ENCODE data around the gene SFSWAP. TPM values are rescaled to one million over a fixed set of nuclear protein-coding genes. Genes with fewer than 3 reads are reported as not detected.

The SFSWAP gene
- total and polyA plus RNA-seq, 12 donors = 14.0 to 94.0 (median 29.1) TPM

DNA sequence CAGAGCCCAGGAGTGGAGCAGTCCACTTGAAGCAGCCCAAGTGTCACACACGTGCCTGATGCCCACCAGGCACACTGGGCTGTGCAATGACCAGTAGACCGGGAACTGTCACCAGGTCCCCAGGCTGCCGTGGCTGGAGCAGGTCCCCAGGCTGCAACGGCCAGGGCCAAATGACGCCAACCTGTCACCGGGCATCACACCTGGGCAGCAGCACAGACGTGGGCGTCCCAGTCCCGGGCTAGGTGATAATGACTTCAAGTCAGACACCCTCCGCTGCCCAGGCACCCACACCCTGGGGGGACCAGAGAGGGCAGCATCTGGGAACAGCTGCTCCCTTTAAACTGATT, 86.7 kb downstream of the SFSWAP start:
- peaks cover 0 to 38% of the 10 kb centered on the region in 2 donors for H3K36me3 ChIP-seq (replicated peaks in 1 of 2)

GRCh38 chr12:131799195-131799594, 88.3 kb downstream of the SFSWAP start:
- Histone ChIP-seq H3K27ac (no peak overlapping the region), H3K4me1 (replicated peaks in 1 of 2) (no peaks in the 10 kb centered on the region), H3K4me3 (no peak overlapping the region), H3K36me3 (replicated peaks in 1 of 2) (peaks cover 0 to 41% of the 10 kb centered on the region in 2 donors), H3K27me3 (no peaks in the 10 kb centered on the region), H3K9me3 (replicated peaks in 1 of 3) (no peaks in the 10 kb centered on the region)
- 91 to 93% (median 92%) methylated on average over 21 of the region's 21 CpGs for WGBS, 4 donors
- no peak for TF ChIP-seq POLR2A (IDR thresholded peaks at IDR 0.05)
- TF ChIP-seq, protein P1, sequence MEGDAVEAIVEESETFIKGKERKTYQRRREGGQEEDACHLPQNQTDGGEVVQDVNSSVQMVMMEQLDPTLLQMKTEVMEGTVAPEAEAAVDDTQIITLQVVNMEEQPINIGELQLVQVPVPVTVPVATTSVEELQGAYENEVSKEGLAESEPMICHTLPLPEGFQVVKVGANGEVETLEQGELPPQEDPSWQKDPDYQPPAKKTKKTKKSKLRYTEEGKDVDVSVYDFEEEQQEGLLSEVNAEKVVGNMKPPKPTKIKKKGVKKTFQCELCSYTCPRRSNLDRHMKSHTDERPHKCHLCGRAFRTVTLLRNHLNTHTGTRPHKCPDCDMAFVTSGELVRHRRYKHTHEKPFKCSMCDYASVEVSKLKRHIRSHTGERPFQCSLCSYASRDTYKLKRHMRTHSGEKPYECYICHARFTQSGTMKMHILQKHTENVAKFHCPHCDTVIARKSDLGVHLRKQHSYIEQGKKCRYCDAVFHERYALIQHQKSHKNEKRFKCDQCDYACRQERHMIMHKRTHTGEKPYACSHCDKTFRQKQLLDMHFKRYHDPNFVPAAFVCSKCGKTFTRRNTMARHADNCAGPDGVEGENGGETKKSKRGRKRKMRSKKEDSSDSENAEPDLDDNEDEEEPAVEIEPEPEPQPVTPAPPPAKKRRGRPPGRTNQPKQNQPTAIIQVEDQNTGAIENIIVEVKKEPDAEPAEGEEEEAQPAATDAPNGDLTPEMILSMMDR (IDR thresholded peaks at IDR 0.05) = no peak
- DNase-seq = no peak
- intact Hi-C loops (cut with DNase I) = no loop called here

More for the DNA sequence above, 86.7 kb downstream of the SFSWAP start:
- intact Hi-C loops (cut with DNase I) = no loop called here
- Histone ChIP-seq H3K4me1 (replicated peaks in 1 of 2) (no peaks in the 10 kb centered on the region), H3K4me3 (no peak overlapping the region), H3K9me3 (replicated peaks in 1 of 3) (no peaks in the 10 kb centered on the region), H3K27me3 (no peaks in the 10 kb centered on the region), H3K27ac (no peak overlapping the region)
- WGBS, 4 donors = 67 to 95% (median 86%) methylated on average over 2 to 10 of the region's 10 CpGs
- DNase-seq = no peak
- TF ChIP-seq, protein P1 (IDR thresholded peaks at IDR 0.05) = no peak
- TF ChIP-seq POLR2A (IDR thresholded peaks at IDR 0.05) = no peak

GRCh38 chr12:131799828-131800593, 89.1 kb downstream of the SFSWAP start:
- H3K36me3 ChIP-seq (replicated peaks in 1 of 2) = peaks cover 0 to 41% of the 10 kb centered on the region in 2 donors
- 90 to 96% (median 93%) methylated on average over 22 to 29 of the region's 29 CpGs for whole genome bisulfite sequencing, 4 donors
- H3K27me3 ChIP-seq = no peaks in the 10 kb centered on the region
- TF ChIP-seq, protein P1 (IDR thresholded peaks at IDR 0.05) = no peak
- DNase-seq = no peak
- H3K9me3 ChIP-seq (replicated peaks in 1 of 3) = no peaks in the 10 kb centered on the region
- H3K4me1 ChIP-seq (replicated peaks in 1 of 2) = no peaks in the 10 kb centered on the region
- intact Hi-C loops (cut with DNase I) = no loop called here
- no peak overlapping the region for H3K27ac ChIP-seq
- H3K4me3 ChIP-seq = no peak overlapping the region

DNA sequence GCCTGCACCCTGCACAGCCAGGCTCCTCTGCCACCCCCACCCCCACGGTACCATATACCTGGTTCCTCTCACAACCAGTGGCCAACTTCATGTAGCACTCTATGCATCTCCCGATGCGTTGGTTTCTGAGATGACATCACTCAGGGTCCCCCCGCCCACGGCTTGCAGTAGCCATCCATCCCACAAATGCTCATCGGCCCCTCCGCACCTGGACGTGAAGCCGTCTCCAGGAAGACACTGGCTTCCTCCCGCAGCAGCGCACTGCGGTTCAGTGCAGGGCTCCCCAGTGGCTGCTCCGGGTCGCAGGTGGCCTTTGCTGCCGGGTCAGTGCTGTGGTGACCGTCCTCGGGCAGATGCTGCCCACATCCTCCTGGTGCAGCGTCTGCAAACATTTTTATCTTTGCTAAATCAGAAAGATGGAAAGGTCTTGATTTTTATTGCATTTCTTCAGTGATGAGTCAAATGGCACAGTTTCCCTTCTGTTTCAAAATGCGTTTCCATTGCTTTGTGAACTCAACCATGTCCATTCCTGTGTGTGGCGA, 89.8 kb downstream of the SFSWAP start:
- TF ChIP-seq POLR2A (IDR thresholded peaks at IDR 0.05) = no peak
- TF ChIP-seq, protein P1 (IDR thresholded peaks at IDR 0.05) = no peak
- H3K36me3 ChIP-seq (replicated peaks in 1 of 2) = peaks cover 0 to 41% of the 10 kb centered on the region in 2 donors
- intact Hi-C loops (cut with DNase I) = no loop called here
- no peak overlapping the region for H3K27ac ChIP-seq
- 91 to 93% (median 93%) methylated on average over 16 to 20 of the region's 20 CpGs for WGBS, 4 donors
- no peaks in the 10 kb centered on the region for H3K9me3 ChIP-seq (replicated peaks in 1 of 3)
- no peak for DNase-seq
- no peaks in the 10 kb centered on the region for H3K27me3 ChIP-seq
- H3K4me3 ChIP-seq = no peak overlapping the region
- no peaks in the 10 kb centered on the region for H3K4me1 ChIP-seq (replicated peaks in 1 of 2)

Data from adrenal gland (tissue), 12 donors.